NCI-H2196 (cell line): ENCODE data around the gene ATP13A3.

Experiments
- DNase-seq: peaks from one replicate; lab custom pipeline; 2025; ENCODE audit not compliant: unreplicated experiment; lab: John Stamatoyannopoulos, UW

ATP13A3 gene

DNA sequence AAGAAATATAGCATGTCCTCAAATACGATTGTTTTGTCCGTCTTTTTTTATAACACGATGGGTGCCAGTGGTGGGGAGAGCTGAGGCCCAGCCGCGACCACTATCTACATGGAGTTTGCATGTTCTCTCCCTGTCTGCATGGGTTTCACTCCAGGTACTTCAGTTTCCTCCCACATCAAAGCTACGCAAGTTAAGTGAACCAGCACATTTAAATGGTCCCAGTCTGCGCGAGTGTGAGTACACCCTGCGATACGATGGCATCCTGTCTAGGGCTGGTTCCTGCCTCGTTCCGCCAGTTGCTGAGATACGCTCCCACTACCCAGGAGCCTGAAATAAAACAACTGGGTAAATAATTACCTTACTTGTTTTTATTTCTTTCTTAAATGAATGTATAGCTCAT lies 40.6 kb downstream of the ATP13A3 start:
- no peak for DNase-seq

DNA sequence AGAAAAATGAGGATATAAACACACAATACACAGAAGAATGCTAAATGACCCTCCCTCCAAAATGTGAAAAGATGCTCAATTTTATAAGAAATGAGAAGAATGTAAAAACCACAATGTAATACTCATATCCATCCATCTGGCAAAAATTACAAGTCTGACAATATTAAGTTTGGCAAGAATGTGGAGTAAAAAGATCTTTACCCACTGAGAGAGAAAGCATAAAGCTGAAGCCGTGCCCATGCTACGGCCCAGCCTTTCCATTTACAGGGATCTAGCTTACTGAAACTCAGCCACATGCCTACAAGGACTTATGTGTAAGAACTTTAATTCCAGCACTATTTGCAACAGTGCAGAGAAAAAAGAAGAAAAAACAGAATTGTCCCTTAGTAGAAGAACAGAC lies 42.9 kb downstream of the ATP13A3 start:
- DNase-seq: no peak

GRCh38 chr3:194440756-194441155 lies 46.0 kb downstream of the ATP13A3 start:
- no peak for DNase-seq

- DNase-seq: peak; percentile 72
Measured at GRCh38 chr3:194439881-194440550, 46.8 kb downstream of the ATP13A3 start.

DNA sequence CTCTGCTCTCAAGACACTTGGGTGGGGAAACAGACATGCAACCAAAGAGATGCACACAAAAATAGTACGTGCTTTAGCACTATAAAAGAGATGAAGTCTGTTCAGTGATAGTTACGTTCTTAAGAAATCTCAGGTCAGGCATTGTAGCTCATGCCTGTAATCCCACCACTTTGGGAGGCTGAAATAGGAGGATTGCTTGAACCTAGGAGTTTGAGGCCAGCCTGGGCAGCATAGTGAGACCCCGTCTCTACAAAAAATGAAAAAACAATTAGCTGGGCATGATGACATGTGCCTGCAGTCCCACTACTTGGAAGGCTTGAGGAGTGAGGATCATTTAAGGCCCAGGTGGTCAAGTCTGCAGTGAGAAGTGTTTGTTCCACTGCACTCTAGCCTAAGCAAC lies 52.3 kb downstream of the ATP13A3 start:
- no peak for DNase-seq

DNA sequence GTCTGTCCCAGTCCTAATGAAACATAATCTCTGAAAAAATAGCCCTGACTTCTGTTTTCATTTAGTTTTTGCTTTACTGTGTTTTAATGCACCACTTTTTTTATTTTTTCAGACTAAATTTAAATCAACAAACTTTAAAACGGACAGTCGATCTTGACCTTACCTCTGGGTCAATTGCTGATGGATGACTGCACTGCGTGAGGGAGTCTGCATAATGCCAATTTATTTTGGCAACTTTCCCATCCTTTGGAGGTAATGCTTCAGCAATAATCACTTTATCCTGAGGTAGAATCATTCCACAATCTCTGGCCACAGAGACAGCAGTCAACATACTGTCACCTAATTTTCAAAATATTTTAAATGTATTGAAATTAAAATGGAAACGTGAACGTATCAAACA lies 55.2 kb downstream of the ATP13A3 start:
- DNase-seq: peak; percentile 48

DNA sequence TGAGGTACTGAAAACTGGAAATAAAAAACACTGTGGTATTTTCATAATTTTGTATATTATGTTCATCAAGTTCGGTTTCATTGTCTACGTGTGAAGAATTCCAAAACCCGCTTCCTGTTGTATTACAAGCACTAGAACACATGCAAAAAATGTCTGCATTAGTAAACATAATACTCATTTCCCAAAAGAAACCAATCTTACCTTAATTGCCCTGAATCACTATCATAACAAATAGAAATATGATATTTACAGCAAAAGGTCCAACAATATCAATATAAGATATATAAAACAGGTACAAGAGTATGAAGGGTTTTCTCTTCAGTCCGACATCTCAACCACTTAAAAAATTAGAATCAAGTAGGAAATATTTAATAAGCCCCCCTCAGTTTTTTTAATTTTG lies 61.4 kb downstream of the ATP13A3 start:
- DNase-seq: no peak

DNA sequence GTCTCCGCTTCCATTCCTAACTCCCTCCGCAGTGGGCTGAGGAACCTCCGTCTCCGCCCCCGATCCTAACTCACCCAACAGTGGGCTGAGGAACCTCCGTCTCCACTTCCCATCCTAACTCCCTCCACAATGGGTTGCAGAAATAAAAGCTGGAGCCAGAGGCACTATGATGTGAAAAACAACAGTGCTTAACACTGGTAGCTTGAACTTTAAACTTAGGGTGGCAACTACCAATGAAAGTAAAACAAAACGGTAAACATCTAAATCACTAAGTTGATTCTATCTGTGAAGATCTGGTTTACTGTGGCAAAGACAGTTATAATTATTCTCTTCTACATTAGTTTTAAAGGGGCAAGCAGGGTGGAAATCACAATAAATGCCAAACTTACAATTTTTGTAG lies 61.8 kb downstream of the ATP13A3 start:
- no peak for DNase-seq

- DNase-seq: no peak
Measured at GRCh38 chr3:194424373-194424772, 62.4 kb downstream of the ATP13A3 start.

DNA sequence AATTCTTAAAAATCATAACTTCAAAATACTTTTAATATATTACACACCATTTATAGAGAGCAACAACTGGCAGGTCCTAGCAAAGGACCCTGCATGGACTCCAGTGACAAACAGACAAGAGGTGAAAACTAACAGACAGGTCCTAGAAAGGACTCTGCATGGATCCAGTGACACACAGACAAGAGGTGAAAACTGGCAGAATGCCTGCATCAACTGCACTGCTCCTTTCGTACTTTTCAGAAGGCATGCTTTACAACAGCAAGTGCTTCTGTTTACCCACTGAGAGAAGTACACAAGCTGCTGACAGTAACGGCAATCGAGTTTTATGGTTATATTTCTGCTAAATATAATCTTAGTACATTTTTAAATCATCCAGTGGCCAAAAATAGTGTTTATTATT lies 63.5 kb downstream of the ATP13A3 start:
- DNase-seq: peak; percentile 74

DNA sequence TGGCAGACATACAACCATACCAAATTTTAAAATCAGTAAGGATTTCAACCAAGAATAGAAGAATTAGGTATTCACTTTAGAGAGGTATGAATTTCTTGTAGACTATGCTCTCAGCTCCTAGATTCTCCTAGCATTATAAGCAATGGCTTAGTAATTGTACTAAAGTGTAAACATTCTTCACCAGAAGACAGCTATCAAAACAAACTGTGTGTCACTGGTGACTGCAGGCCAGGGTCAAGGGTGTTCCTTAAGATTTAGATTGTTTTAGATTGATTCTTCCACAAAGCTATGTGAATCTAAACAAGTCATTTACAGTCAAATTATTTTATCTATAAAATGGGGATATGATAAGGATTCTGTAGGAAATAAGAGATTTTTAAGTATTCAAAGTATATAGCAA lies 64.6 kb downstream of the ATP13A3 start:
- DNase-seq: no peak

- DNase-seq: no peak
Measured at GRCh38 chr3:194418671-194419070, 68.1 kb downstream of the ATP13A3 start.

- no peak for DNase-seq
Measured at GRCh38 chr3:194407423-194407822, 79.4 kb downstream of the ATP13A3 start.

- no peak for DNase-seq
Measured at GRCh38 chr3:194405766-194406165, 81.0 kb downstream of the ATP13A3 start.

DNA sequence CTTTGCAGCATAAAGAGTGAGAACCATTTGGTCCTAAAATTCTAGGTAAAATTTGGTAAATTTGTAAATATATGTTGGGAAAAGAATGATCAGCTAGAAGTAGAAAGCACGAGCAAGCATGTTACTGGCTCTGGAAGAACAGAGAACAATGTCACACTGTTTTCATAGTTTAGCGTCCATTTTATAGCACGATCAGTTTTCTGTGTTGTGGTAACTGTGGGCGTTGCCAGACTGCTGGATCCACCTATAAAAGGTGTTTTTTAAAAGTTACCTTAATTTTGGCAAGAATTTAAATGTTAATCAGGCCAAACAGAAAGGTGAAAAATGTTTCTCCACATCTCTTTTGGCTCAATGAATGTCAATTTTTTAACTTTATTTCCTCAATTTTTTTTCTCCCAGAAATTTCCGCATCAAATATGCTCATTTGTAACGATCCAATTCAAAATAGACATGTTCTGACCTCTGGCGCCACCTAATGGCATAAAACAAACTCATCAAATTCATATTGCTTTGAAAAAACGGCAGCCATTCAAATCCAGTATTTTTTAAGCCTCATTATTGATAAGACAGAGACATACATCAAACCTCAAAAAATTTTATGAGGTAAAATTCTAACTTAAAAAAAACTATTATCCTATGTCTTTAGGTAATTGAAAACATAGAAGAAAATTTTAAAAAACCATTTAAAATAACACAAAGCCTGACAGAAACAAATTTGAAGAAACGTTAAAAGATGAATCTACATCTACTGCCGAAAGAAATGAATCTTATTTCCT lies 82.2 kb downstream of the ATP13A3 start:
- peak; percentile 91 for DNase-seq

GRCh38 chr3:194401868-194402329 lies 84.9 kb downstream of the ATP13A3 start:
- no peak for DNase-seq

DNA sequence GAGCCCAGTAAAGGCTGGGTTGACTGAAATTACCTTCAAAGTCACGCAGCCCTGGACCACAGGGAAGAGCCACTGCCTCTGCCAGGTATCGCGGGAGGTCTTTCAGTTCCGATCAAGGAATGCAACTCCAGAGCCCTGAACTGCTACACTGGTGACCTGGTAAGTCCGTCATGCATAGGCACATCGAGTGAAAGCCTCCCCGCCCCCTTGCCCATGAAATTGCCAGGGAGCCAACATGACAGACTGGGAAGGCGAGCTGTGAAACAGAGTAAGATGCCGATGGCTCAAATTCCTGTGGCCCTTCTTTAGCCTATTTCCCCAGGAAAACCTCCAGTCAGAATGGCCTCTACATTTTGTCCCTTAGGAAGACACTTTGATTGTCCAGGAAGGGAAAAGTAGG lies 85.5 kb downstream of the ATP13A3 start:
- no peak for DNase-seq

- DNase-seq: no peak
Measured at GRCh38 chr3:194399874-194400411, 86.9 kb downstream of the ATP13A3 start.

DNA sequence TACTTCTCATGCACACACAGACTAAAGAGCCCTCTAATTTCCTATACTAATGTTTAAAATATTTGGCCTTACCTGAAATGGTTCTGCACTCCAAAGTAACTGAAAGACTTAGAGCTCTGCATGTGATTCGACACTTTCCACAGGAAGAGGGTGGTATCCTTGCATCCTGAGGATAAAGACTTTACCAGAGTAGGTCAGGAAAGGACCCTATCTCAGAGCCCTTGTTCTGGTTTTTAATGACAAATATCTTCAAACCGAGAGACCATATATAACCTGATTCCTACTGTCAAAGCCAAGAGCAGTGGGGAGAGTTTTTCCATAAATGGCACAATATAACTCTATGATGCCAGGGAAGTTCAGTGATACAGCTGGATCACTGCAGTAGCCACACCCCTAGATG lies 87.6 kb downstream of the ATP13A3 start, which contains the start of gene GP5:
Gene GP5, minus strand, starts transcription at position 101 of the 400 bp plus-strand sequence. CDS start 984 bp downstream, outside the sequence.
- DNase-seq: no peak

GRCh38 chr3:194397757-194398312 lies 89.0 kb downstream of the ATP13A3 start:
- no peak for DNase-seq

GRCh38 chr3:194396859-194397756 lies 89.7 kb downstream of the ATP13A3 start:
- no peak for DNase-seq
